IMR-90 (cell line): Measurements from ENCODE around the gene TAF11L13.

Source experiments
- CTCF ChIP-seq: conservative IDR thresholded peaks from 2 replicates; pipeline ENCODE4 v1.5.1; 2012; ENCODE audit warnings: mild to moderate bottlenecking, low read depth, low read length, improper control_type of control experiment
- MXI1 ChIP-seq: IDR thresholded peaks from 2 replicates; pipeline ENCODE4 v1.6.1; 2012; ENCODE audit warnings: low read depth, mild to moderate bottlenecking, low read length, moderate library complexity, borderline replicate concordance

- TF ChIP-seq CTCF (no peak), MXI1 (no peak)
Observed at GRCh38 chr5:17655921-17656320, 24.0 kb downstream of the TAF11L13 start.
